Caco-2 (cell line): Measurements from ENCODE around the gene FBF1. TPM values are rescaled to one million over a fixed set of nuclear protein-coding genes. Genes with fewer than 3 reads are reported as not detected.
A peak's percentile ranks its signal among the peaks of the same experiment; 100 is the strongest.

ENCODE experiments used
- BruUV-seq: library from RNA; stranded (reverse); fragments of 400-500 nt; replicated peaks from 2 replicates; lab custom pipeline; 2021; lab: Mats Ljungman, UMichigan
- CTCF ChIA-PET: fragments of 300-600 bp; sonication (Branson Sonifier 250); formaldehyde crosslinking; loops from one replicate; lab custom pipeline; 2022; ENCODE audit warnings: antibody characterized with exemption; lab: Charles Lee
- POLR2A ChIA-PET: fragments of 300-600 bp; sonication (Branson Sonifier 250); formaldehyde crosslinking; loops from one replicate; lab custom pipeline; 2022; ENCODE audit warnings: antibody characterized with exemption; lab: Charles Lee
- DNase-seq, 2 experiments: peaks; one replicate each; pipeline versions ENCODE4 v3.0.0 to v3.0.0-alpha.2; 2020 to 2022
- H3K27me3 ChIP-seq: replicated peaks from 2 replicates; pipeline ENCODE4 v1.6.0; 2011; ENCODE audit warnings: low read length; ENCODE audit not compliant: control insufficient read depth, insufficient read depth
- H3K36me3 ChIP-seq: 2 replicates; pipeline ENCODE4 v1.5.1; 2011; ENCODE audit warnings: low read length; ENCODE audit not compliant: control insufficient read depth, insufficient read depth
- H3K4me1 ChIP-seq: fragments of 250-450 bp; sonication (Bioruptor Pico); 2 replicates; pipeline ENCODE4 v1.5.1; 2020; ENCODE audit warnings: mild to moderate bottlenecking
- H3K4me3 ChIP-seq: 2 replicates; pipeline ENCODE4 v1.5.1; 2011; ENCODE audit warnings: low read depth, mild to moderate bottlenecking, control low read depth, low read length
- H3K9me3 ChIP-seq: fragments of 250-450 bp; sonication (Bioruptor Pico); 2 replicates; pipeline ENCODE4 v1.5.1; 2020; ENCODE audit warnings: mild to moderate bottlenecking, moderate library complexity
- H3K27ac Mint-ChIP-seq: one replicate; pipeline ENCODE4 v1.8.0; 2022; ENCODE audit warnings: mixed read lengths; ENCODE audit not compliant: unreplicated experiment
- H3K27me3 Mint-ChIP-seq: one replicate; pipeline ENCODE4 v1.8.0; 2022; ENCODE audit warnings: mixed read lengths; ENCODE audit not compliant: insufficient read depth, unreplicated experiment
- H3K36me3 Mint-ChIP-seq: one replicate; pipeline ENCODE4 v1.8.0; 2022; ENCODE audit warnings: mild to moderate bottlenecking, mixed read lengths; ENCODE audit not compliant: insufficient read depth, unreplicated experiment
- H3K4me1 Mint-ChIP-seq: one replicate; pipeline ENCODE4 v1.8.0; 2022; ENCODE audit warnings: low read depth, mixed read lengths; ENCODE audit not compliant: unreplicated experiment
- H3K4me3 Mint-ChIP-seq: one replicate; pipeline ENCODE4 v1.8.0; 2022; ENCODE audit warnings: mild to moderate bottlenecking, moderate library complexity, mixed read lengths; ENCODE audit not compliant: unreplicated experiment
- H3K9me3 Mint-ChIP-seq: one replicate; pipeline ENCODE4 v1.8.0; 2022; ENCODE audit warnings: mixed read lengths; ENCODE audit not compliant: unreplicated experiment
- CTCF ChIP-seq, 2 experiments: fragments of 200-600 bp in 1 of 2; IDR thresholded peaks; 1 replicate in 1 of 2; 2 replicates in 1 of 2; pipeline versions ENCODE4 v1.5.1 to v1.8.0; 2011 to 2022; ENCODE audit warnings: antibody characterized with exemption in 1 of 2, control low read depth in 1 of 2, inconsistent platforms in 1 of 2, low read depth in 1 of 2, low read length in 1 of 2, mild to moderate bottlenecking in 1 of 2, moderate library complexity in 1 of 2; ENCODE audit not compliant: insufficient read depth in 1 of 2, severe bottlenecking in 1 of 2, unreplicated experiment in 1 of 2
- intact Hi-C: fragments of 100-400 bp; cut with micrococcal nuclease; formaldehyde crosslinking; loops from one replicate; pipeline ENCODE4 v1.10.0; 2022; ENCODE audit not compliant: unreplicated experiment
- total RNA-seq: library from RNA; stranded (reverse); gene quantifications from 2 replicates; pipeline ENCODE4 v1.2.3, GENCODE V29; 2022

FBF1 gene
- total RNA-seq, 1 experiment from 2014 or later = 14.1 TPM

- POLR2A ChIA-PET = interaction anchor here (0.5 to 1.0 kb wide), 3 partner anchors 36 to 95 kb away, joined by 3 to 6 read pairs (median 3); no protein-coding TSS in a partner anchor
- CTCF ChIA-PET = interaction anchor here (1.2 kb wide), 1 partner anchor 17 kb away, joined by 3 read pairs; no protein-coding TSS in a partner anchor
- no peaks in the 10 kb centered on the region for H3K27me3 ChIP-seq
- no peaks in the 10 kb centered on the region for H3K9me3 Mint-ChIP-seq
- H3K4me1 ChIP-seq = peaks cover 16% of the 10 kb centered on the region
- H3K9me3 ChIP-seq = no peaks in the 10 kb centered on the region
- no peaks in the 10 kb centered on the region for H3K36me3 ChIP-seq
- no peak for TF ChIP-seq CTCF (IDR thresholded peaks at IDR 0.05; ENCODE audit: insufficient read depth in 1 of 2, low read depth in 1 of 2, low read length in 1 of 2, severe bottlenecking in 1 of 2, unreplicated experiment in 1 of 2)
- H3K27ac Mint-ChIP-seq = no peak overlapping the region
- intact Hi-C loops = no loop called here
- no peaks in the 10 kb centered on the region for H3K27me3 Mint-ChIP-seq
- DNase-seq = peak in 1 of 2 experiments; percentile 41
- no TSS peak for BruUV-seq
- H3K4me1 Mint-ChIP-seq = peaks cover 17% of the 10 kb centered on the region
- H3K4me3 Mint-ChIP-seq = no peak overlapping the region
- H3K36me3 Mint-ChIP-seq = peaks cover 13% of the 10 kb centered on the region
- H3K4me3 ChIP-seq = no peak overlapping the region
Measured at GRCh38 chr17:75910699-75911098, 30.1 kb downstream of the FBF1 start.

- peaks cover 17% of the 10 kb centered on the region for H3K4me1 Mint-ChIP-seq
- H3K9me3 Mint-ChIP-seq = no peaks in the 10 kb centered on the region
- DNase-seq = no peak
- peaks cover 18% of the 10 kb centered on the region for H3K4me1 ChIP-seq
- H3K9me3 ChIP-seq = no peaks in the 10 kb centered on the region
- H3K27me3 Mint-ChIP-seq = no peaks in the 10 kb centered on the region
- intact Hi-C loops = no loop called here
- no peaks in the 10 kb centered on the region for H3K36me3 ChIP-seq
- CTCF ChIA-PET = interaction anchor here (1.4 kb wide), 1 partner anchor 94 kb away, joined by 4 read pairs; no protein-coding TSS in a partner anchor
- TF ChIP-seq CTCF (IDR thresholded peaks at IDR 0.05; ENCODE audit: insufficient read depth in 1 of 2, low read depth in 1 of 2, low read length in 1 of 2, severe bottlenecking in 1 of 2, unreplicated experiment in 1 of 2) = no peak
- POLR2A ChIA-PET = no interaction called here
- H3K4me3 ChIP-seq = no peak overlapping the region
- no peak overlapping the region for H3K27ac Mint-ChIP-seq
- peaks cover 18% of the 10 kb centered on the region for H3K36me3 Mint-ChIP-seq
- no peaks in the 10 kb centered on the region for H3K27me3 ChIP-seq
- H3K4me3 Mint-ChIP-seq = no peak overlapping the region
- no TSS peak for BruUV-seq
Measured at GRCh38 chr17:75909812-75910274, 31.0 kb downstream of the FBF1 start.

- Histone ChIP-seq H3K4me3 (no peak overlapping the region), H3K27me3 (no peaks in the 10 kb centered on the region), H3K9me3 (no peaks in the 10 kb centered on the region), H3K4me1 (peaks cover 18% of the 10 kb centered on the region), H3K36me3 (no peaks in the 10 kb centered on the region)
- no peaks in the 10 kb centered on the region for H3K27me3 Mint-ChIP-seq
- BruUV-seq = no TSS peak
- peaks cover 17% of the 10 kb centered on the region for H3K4me1 Mint-ChIP-seq
- intact Hi-C loops = no loop called here
- peaks cover 23% of the 10 kb centered on the region for H3K36me3 Mint-ChIP-seq
- peak overlapping the region; percentile 91 for H3K27ac Mint-ChIP-seq
- TF ChIP-seq CTCF (IDR thresholded peaks at IDR 0.05; ENCODE audit: insufficient read depth in 1 of 2, low read depth in 1 of 2, low read length in 1 of 2, severe bottlenecking in 1 of 2, unreplicated experiment in 1 of 2) = no peak
- no peak overlapping the region for H3K4me3 Mint-ChIP-seq
- no peaks in the 10 kb centered on the region for H3K9me3 Mint-ChIP-seq
- POLR2A ChIA-PET = no interaction called here
- no peak for DNase-seq
- CTCF ChIA-PET = interaction anchor here (1.2 to 1.4 kb wide), 2 partner anchors 94 to 98 kb away, joined by 3 to 4 read pairs; no protein-coding TSS in a partner anchor
Measured at GRCh38 chr17:75909051-75909811, 31.6 kb downstream of the FBF1 start.
